GM19035 (cell line): ENCODE data around the gene ANKLE2.
"Not testable (repeated sequence)": the region's sequence is repeated elsewhere in the genome, so short reads cannot be mapped to it uniquely, and the experiment has no call there.

Source experiments
- ATAC-seq: cut with Tn5 transposase; IDR thresholded peaks from one replicate; pipeline ENCODE4 v1.9.1; 2021; ENCODE audit not compliant: unreplicated experiment

Gene ANKLE2

DNA sequence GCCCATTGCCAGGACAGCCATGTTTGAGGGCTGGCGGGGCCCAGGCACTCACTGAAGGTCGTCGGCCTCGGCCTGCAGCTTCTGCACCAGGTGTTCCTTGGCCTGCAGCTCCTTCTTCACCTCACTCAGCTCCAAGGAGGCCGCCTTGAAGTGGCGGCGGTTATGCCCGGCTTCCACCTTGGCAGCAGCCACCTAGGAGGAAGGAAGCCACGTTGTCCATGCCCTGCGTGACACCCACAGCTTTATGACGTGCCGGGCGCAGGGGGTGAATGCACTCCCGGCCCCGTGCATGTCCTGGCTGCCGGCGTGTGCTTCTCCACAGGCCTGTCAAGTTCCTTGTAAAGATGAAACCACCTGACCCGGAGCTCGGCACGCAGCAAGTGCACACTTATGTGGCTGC, 16.0 kb upstream of the ANKLE2 start:
- ATAC-seq = no peak

DNA sequence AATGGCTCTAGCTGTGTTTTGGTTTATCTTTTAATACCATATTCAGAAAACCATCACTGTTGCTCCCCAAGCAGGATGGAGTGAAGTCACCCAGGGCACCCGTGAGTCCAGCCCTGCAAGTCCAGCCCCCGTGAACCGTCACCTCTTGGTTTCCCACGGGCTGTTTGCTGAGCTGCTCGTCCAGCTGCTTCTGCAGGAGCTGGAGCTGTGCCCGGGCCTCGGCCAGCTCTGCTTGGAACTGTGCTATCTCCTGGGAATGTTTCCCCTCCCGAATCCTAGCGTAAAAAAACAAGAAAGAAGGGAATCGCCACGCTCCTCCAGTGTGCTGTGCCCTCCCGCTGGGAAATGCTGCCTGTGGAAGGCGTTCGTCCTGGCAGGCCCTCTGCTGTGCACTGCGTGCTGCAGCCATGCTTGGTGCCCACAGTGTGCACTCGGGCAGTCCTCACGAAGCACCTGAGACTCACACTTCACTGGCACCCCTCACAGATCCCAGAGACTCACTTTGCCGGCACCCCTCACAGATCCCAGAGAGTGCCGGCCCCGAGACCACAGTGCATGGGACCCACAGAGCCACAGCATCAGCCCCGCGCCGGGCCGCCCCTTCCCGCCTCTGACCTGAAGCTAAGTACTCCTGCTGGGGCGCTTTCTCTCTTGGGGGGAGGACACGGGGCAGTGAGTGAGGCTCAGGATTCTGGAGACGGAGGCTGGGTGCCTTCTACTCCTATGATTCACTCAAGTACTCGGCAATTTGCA, 15.4 kb upstream of the ANKLE2 start:
- no peak for ATAC-seq

DNA sequence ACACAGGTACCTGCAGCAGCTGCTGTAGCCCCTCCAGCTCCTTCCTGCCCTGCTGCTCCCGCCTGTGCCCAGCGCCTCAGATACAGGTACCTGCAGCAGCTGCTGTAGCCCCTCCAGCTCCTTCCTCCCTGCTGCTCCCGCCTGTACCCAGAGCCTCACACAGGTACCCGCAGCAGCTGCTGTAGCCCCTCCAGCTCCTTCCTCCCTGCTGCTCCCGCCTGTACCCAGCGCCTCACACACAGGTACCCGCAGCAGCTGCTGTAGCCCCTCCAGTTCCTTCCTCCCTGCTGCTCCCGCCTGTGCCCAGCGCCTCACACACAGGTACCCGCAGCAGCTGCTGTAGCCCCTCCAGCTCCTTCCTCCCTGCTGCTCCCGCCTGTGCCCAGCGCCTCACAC, 14.6 kb upstream of the ANKLE2 start:
- ATAC-seq = not testable (repeated sequence)

DNA sequence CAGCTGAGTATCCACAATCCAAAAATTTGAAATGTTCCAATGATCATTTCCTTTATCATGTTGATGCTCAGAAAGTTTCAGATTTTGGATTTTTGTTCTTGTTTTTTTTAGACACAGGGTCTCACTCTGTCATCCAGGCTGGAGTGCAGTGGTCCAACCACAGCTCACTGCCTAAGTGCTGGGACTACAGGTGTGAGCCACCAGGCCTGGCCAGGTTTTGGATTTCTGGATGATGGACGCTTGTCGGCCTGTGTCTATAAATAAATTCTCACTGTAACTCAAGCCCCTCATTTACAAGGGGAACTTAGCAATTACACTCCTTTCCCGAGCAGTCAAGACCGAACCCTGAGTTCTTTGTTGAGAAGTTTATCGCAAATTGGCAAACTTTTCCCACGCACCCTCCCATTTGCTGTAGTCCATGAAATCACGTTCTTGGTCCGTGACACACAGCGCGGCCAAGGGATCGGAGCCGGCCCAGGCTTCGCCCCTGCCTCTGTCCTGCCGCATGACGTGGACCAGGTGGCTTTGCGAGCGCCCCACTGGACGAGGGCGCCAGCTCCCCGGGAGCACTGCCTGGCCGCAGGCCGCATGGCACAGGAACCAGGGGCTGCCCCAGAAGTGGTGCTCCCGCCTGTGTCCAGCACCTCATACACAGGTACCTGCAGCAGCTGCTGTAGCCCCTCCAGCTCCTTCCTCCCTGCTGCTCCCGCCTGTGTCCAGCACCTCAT, 14.0 kb upstream of the ANKLE2 start:
- ATAC-seq = no peak

GRCh38 chr12:132774646-132775275, 13.1 kb upstream of the ANKLE2 start:
- ATAC-seq = no peak

DNA sequence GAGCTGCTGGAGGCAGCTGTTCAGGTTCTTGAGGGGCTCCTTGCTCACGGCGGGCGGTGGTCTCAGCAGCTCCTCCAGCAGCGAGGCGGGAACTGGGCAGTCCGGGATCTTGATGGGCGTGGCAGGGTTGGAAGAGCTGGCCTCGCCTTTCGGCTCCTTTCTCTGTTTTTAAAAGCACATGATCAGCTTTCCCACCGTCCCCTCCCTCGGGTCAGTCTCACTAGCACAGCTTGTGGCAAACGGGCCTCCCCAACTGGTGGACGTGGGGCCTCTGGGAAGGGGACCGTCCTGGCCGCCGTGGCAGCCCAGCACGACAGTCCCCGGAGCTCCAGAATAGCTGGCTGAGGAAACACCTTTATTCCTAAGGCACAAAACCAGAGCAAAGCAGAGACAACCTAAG, 12.5 kb upstream of the ANKLE2 start:
- ATAC-seq = no peak

- no peak for ATAC-seq
These were observed 11.7 kb upstream of the ANKLE2 start for GRCh38 chr12:132773077-132773955.

GRCh38 chr12:132772606-132773005, 11.0 kb upstream of the ANKLE2 start:
- ATAC-seq = no peak

GRCh38 chr12:132771126-132771838, 9.7 kb upstream of the ANKLE2 start:
- peak; percentile 49 for ATAC-seq

DNA sequence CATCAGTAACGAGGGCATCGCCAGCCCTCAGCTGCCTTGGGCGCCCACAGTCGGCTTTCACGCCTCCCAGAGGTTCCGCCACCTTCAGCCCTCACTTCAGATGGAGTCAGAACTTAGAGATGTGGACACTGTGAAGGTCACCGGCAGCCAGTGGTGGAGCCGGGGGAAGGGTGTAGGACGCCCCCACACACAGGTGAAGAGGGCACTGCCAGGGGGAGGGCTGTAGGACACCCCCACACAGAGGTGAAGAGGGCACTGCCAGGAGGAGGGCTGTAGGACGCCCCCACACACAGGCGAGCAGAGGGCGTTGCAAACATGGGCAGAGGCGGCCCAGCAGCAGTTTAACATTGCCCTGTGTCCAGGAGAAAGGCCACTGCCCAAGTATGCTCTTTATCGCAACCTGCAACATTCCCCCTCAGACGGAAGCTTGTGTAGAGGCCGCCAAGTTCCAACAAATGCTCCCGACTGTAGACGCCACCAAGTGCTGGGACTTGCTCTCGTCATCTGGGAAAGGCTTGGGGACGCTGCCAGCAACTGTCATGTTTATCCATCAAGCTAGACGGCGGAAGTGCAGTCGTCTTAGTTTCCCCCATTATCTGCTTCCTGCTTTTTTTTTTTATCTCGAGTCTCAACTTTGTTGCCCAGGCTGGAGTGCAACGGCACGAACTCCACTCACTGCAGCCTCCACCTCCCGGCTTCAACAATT, 4.9 kb upstream of the ANKLE2 start:
- ATAC-seq = no peak

DNA sequence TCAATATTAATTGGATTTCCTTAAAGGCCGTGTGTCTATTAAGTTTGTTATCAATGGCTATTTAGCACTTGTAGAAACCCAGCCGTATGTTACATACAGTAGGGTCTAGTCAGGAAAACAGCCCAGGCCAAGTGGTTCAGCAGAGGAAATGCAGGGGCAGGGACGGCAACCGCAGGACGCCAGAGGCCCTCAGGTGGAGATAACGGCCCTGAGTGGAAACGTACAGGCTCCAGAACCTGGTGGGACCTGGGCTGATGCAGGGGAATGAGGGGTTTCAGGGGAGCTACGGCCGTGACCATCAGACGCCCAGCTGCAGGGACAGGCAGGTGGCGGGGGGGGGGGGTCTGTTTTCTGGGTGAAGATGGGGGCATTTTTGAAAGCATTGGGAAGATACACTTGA, 3.7 kb upstream of the ANKLE2 start:
- ATAC-seq = no peak

- ATAC-seq = no peak
These were observed 2.6 kb upstream of the ANKLE2 start for GRCh38 chr12:132764231-132764630.

DNA sequence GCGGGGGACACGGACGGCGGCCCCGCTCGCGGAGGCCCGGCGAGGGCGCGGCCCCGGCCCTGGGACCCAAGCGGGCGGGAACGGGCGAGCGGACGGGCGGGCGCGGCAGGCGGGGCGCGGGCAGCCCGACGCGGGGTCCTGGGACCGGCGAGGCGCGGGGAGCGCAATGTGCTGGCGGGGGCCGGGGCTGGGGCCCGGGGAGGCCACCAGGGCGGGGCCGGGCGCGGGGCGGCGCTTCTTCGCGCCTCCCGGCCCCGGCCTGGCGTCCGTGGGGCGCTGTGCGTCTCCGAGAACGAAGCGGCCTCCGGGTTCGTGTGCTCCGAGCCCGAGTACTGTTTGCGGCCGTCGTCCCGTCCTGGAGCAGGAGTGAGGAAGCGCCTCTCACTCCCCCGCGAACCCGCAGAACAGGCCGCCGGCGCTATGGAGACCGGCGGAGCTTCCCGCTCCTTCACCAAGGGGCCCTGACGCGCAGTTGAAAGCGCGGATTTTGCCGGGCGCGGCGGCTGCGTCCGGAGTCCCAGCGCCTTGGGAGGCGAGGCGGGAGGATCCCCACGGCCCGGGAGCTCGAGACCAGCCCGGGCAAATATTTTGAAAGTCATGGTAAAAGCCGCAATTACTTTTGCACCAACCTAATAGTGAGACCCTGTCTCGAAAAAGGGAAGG, 420 bp upstream of the ANKLE2 start:
- peak; percentile 76 for ATAC-seq

DNA sequence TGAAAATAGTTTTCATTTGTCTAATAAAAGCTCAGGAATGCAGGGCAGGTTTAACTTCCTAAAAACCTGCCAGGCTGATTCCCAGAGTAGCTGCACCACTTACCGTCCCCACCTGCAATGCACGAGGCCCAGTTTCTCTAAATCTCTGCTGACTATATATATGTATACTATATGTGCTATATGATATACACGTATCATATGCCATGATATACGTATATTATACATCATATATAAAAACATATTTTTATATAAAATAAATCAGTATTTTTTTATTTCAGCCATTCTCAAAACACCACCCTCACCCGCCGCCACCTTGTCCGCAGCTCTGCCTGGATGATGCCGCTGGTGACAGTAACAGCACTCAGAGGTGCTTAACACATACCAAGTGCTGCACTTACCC, 2.3 kb downstream of the ANKLE2 start:
- ATAC-seq = no peak

DNA sequence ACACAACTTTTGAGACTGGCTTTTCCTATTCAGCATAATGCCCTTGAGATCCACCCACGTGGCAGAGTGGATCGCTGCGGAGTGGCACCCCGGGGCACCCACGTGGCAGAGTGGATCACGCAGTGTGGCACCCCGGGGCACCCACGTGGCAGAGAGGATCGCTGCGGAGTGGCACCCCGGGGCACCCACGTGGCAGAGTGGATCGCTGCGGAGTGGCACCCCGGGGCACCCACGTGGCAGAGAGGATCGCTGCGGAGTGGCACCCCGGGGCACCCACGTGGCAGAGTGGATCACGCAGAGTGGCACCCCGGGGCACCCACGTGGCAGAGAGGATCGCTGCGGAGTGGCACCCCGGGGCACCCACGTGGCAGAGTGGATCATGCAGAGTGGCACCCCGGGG, 2.8 kb downstream of the ANKLE2 start:
- not testable (repeated sequence) for ATAC-seq

DNA sequence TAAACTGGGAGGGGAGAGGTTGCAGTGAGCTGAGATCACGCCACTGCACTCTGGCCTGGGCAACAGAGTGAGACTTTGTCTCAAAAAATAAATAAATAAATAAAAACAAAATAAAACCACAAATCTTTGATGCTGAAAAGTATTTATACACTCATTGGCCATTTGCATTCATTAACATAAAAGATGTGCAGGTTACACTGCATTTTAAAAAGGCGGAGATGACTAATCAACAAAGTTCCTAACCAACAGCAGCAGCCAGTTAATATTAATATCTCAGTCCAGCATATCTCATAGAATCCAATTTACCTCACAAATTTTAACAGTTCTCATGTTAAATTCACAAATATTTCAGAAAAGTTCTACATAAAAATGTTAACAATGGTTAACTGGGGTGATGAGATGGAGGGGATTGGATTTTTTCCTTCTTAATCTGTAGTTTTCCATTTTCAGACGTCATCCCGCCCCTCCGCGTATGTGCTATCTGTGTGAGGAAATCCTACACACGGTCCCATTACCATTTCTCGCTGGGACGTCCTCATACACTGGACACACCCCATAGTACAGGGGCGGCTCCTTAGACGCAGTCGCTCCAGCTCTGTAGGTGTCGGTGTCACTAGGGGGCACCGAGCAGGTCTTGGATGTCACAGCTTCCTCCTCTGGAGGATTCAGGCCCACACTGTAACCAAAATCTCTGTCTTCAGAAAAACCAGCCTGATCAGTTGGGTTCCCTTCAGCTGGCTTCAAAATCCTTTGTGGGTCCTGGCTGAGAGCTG, 7.3 kb downstream of the ANKLE2 start:
- no peak for ATAC-seq

DNA sequence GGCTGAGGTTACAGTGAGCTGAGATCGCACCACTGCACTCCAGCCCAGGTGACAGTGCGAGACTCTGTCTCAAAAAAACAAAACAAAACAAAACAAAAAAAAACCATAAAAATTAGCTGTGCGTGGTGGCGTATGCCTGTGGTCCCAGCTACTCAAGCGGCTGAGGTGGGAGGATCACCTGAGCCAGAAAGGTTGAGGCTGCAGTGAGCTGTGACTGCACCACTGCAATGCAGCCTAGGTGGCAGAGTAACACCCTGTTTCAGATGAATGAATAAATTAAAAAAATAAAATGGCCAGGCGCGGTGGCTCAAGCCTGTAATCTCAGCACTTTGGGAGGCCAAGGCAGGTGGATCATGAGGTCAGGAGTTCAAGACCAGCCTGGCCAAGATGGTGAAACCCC, 8.0 kb downstream of the ANKLE2 start:
- ATAC-seq = not testable (repeated sequence)

DNA sequence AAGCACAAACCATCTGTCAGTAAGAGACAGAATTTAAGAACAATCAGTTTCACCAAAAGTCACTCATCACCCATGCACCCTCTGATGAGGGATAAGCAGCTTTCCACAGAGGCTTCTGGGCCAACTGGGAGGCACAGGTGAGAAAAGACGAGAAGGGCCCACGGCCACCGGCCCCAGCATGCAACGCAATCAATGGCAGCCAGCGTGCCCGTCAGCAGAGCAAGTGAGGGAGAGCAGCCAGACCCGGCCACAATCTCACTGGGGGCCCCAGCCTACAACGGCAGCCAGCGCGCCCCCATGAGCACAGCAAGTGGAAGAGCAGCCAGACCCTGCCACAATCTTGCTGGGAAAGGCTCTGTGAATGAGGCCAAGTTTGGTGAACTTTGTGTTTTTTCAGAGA, 13.3 kb downstream of the ANKLE2 start:
- ATAC-seq = no peak

- no peak for ATAC-seq
These were observed 13.7 kb downstream of the ANKLE2 start for GRCh38 chr12:132747896-132748295.
